Measurements from ENCODE around the gene BID.
A peak's percentile ranks its signal among the peaks of the same experiment; 100 is the strongest.
"Not testable (repeated sequence)": the region's sequence is repeated elsewhere in the genome, so short reads cannot be mapped to it uniquely, and the experiment has no call there.

The BID gene

DNA sequence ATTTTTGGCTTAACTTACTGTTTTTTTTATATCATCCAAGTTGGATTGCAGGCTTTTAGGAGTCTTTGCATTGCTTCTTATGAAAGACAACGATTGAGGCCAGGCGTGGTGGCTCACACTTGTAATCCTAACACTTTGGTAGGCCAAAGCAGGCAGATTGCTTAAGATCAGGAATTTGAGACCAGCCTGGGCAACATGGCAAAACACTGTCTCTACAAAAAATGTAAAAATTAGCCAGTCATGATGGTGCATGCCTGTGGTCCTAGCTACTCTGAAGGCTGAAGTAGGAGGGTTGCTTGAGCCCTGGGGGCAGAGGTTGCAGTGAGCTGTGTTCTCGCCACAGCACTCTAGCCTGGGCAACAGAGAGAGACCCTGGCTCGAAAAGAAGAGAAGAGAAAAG lies 56.6 kb downstream of the BID start:
- no peak for DNase-seq
- intact Hi-C loops (cut with DNase I) = no loop called here

DNA sequence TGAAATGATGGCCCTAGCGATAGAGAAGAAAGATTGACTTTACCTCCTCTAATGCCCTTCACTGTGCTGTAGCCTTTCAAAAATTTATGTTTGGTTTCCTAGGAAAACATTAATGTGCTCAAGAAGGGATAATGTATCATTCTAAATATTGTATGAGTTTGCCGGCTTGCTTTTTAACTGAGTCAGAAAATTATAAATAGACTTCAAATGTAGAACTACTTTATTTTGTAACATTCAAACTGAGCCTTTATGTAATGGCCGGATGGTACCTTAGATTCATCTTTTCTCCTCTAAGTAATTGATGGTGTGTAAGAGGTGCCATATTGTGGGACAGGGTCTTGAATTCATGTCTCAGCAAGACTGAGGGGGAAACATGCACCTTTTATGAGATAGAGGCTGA lies 57.7 kb downstream of the BID start:
- intact Hi-C loops (cut with DNase I) = no loop called here
- DNase-seq = no peak

DNA sequence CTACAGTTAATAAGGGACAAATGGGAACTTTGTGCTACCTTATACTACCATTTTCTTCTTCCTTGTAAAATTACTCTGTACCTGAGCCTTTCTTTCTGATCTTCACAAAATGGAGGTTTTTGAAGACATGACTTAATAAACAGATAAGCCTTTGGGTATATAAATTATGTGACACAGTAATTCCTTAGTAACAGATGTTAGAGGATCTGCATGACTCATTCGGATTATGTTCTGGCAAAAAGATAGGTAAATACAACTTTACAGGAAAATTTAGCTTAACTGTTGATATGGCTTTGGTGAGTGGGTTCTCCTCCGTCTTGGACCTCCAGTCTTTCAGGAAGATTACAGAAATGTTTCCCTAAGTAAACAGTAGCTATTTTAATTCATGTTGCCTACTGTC lies 61.8 kb downstream of the BID start:
- DNase-seq = no peak

DNA sequence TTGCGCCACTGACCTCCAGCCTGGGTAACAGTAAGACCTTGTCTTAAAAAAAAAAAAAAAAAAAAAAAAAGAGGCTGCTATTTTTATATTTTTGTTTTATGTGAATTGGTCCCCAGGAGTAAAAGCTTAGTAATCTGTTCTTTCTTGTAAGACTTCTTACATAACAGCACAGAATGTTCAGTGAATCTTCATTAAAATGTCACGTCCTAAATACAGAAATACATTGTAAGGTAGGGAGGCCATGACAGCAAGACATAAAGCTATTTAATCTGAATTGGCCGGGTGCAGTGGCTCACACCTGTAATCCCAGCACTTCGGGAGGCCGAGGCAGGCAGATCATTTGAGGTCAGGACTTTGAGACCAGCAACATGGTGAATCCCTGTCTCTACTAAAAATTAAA lies 64.2 kb downstream of the BID start:
- intact Hi-C loops (cut with DNase I) = no loop called here
- no peak for DNase-seq

More for the DNA sequence above, 61.8 kb downstream of the BID start:
- intact Hi-C loops (cut with DNase I) = no loop called here

DNA sequence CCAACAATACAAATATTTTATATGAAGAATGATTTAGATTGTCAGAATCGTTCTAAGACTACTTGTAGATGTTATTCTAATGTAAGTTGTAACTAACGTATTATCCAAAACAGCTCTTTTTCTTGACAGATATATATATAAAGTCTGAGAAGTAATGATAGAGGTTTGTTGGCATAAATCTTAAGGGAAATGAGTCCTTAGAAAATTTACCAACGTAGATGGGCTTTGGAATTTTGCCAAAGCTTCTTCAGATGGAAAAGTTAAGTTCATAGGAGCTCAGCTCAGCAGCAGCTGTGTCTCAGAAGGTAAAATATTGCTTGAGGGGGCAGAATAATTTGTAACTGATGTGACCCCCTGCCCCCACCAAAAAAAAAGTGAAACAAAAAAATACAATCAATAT lies 66.7 kb downstream of the BID start:
- no peak for DNase-seq

DNA sequence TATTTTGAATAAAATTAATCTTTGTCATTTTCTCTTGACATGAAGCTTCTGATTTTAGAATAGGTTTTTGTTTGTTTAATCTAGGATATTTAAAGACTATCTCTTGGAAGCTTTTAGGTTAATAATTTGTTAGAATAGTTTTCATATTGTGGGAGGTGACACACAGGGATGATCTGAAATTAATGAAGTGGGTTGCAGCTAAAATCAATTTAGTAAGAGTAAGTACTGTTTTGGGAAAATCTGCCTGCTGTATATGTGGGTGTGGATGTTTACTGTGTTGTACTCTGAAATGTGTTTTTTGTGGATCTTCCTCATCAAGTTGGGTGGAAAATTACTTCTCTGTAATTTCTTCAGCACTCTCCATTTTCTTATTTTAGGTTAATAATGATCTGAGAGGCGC lies 67.3 kb downstream of the BID start:
- no peak for DNase-seq
- intact Hi-C loops (cut with DNase I) = no loop called here

More for the DNA sequence above, 66.7 kb downstream of the BID start:
- intact Hi-C loops (cut with DNase I) = no loop called here

DNA sequence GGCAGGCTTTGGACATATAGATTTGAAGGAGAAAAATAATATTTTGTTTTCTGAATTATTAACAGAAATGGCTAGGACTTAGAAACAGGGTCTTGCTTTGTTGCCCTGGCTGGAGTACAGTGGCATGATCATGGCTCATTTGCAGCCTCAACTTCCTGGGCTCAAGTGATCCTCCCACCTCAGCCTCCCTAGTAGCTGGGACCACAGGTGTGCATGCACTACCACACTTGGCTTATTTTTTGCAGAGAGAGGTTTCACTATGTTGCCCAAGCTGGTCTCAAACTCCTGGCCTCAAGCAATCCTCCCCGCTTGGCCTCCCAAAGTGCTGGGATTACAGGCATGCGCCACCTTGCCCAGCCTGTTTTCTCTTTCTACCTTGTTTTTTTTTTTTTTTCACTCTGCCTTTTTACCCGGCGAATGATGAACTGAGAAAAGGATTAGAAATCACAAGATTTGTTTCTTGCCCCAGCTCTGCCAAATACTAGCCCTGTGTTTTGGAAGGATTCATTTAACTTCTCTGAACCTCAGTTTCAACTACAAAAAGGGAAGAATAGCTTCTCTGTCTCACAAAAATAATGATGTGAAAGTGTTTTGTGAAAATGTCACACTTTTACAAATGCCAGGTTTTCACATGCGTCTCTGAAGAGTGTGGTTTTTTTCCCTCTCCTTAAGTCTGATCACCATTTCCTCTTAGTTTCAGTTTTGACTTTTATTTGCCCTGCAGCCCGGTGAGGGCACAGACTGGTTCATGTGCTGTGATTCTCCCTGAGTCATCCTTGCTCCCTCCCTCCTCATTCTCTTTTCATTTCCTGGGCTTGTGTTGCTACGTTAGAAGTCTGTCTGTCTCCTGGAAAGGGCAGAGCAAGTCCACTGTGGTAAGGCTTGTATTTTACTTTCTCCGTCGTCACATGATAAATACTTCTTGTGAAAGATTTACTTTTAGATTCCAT lies 68.0 kb downstream of the BID start:
- intact Hi-C loops (cut with DNase I) = no loop called here
- peak in 1 of 10 donors; percentile 29 for DNase-seq

DNA sequence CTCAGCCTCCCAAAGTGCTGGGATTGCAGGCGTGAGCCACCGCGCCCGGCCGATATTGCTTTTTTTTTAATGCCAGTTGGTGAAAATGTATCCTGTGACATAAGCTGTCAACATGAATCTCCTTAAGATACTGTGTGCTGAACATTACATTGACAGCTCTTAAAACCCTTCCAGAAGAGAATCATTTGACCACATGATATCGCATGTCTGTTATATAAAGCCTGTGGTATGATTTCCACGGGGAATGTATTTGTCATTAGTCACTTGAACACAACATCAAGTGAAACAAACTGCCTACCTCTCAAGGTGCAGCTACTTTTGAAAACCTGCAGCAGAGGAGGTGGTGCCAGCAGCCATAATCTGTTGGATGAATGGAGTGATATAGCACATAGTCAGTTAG lies 68.7 kb downstream of the BID start:
- intact Hi-C loops (cut with DNase I) = no loop called here
- DNase-seq = no peak

DNA sequence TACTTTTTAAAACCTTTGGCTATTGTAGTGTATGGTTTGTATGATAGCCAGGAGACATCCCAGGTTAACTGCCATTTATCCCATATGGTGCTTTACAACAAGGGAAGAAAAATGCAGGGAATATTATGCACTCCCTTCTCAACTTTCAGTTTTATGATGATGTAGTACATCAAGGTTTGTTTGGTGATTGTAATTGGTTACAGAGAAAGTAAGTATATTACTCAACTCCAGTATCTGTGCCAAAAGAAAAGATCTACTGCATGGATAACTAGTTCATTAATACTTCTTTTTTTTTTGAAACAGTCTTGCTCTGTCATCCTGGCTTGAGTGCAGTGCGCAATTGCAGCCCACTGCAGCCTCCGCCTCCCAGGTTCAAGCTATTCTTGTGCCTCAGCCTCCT lies 70.5 kb downstream of the BID start:
- intact Hi-C loops (cut with DNase I) = no loop called here
- no peak for DNase-seq

DNA sequence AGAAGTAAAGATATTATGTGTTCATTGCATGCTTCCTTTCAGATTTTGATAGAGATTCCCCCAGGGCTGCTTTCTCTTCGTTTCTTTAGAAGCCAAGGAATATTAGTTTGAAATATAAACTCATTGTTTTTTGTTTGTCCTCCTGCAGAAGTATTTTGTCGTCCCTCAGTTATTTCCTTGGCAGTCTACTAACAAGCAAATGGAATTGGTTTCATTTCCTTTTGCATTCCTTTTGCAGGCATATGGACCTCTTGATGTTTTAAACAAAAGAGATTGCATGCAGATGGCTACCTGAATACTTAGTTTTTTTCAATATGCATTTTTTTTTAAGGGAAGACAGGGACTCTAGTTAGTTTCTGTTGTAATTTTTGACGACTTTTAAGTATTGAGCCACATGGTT lies 73.5 kb downstream of the BID start:
- intact Hi-C loops (cut with DNase I) = no loop called here

DNA sequence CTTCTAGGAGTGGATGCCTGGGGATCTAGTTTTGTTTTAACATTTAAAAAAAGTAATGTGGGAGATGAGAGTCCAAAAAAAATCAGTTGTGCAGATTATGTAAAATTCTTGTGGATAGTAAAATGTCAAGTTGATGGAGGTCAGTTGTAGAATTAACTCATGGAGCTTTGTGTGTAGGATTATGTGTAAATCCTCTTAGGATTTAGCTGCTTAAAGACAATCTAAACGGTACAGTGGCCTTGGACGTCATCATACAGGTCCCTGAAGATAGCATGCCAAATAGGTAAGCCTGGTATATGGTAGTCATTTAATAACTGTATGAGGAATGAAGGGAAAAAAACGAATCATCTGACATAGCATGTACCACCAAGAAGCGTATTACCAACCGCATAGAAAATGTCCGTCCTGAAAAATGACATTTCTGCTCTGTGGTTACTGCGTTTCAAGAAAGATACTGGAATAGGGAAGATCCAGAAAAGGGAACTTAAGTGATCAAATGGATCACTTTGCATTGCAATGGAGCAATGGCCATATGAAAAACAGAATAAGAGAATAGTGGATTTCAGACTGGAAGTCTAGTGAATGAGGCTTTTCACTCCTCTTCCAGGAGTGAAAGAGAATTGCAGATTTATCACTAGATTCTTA lies 74.5 kb downstream of the BID start:
- intact Hi-C loops (cut with DNase I) = no loop called here
- no peak for DNase-seq

More for the DNA sequence above, 73.5 kb downstream of the BID start:
- no peak for DNase-seq

DNA sequence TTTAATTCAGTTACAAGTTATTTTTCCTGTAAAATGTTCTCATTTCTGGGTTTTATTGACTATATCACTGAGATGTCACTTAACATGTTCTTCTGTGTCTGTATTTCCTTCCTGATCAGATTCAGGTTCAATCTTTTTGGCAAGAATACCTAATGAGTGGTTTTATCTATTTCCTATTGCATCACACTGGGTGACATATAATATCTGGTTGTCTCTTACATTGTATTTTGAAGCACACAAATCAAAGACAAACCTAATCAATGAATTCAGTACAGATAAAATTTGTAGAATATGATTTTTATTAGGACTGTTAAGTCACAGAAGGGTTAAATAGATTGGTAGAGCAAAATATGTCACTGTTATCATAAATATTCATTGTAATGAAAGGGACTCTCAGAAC lies 75.3 kb downstream of the BID start:
- no peak for DNase-seq
- intact Hi-C loops (cut with DNase I) = no loop called here

DNA sequence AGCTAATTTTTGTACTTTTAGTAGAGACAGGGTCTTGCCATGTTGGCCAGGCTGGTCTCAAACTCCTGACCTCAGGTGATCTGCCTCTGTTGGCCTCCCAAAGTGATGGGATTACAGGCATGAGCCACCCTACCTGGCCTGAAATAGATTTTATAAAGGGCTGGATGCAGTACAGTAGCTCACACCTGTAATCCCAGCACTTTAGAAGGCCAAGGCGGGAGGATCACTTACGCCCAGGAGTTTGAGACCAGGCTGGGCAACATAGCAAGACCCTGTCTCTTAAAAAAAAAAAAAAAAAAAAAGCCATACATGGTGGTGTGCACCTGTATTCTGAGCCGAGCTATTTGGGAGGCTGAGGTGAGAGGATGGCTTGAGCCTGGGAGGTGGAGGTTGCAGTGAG lies 76.0 kb downstream of the BID start:
- intact Hi-C loops (cut with DNase I) = not testable (repeated sequence)

DNA sequence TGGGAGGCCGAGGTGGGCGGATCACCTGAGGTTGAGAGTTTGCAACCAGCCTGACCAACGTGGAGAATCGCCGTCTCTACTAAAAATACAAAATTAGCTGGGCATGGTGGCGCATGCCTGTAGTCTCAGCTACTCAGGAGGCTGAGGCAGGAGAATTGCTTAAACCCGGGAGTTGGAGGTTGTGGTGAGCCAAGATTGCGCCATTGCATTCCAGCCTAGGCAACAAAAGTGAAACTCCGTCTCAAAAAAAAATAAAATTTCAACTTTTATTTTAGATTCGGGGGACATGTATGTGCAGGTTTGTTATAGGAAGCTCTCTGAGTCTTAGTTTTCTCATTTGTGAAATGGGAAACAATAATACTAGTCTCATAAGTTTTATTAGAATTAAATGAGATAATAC lies 77.1 kb downstream of the BID start:
- intact Hi-C loops (cut with DNase I) = not testable (repeated sequence)

More for the DNA sequence above, 76.0 kb downstream of the BID start:
- not testable (repeated sequence) for DNase-seq

DNA sequence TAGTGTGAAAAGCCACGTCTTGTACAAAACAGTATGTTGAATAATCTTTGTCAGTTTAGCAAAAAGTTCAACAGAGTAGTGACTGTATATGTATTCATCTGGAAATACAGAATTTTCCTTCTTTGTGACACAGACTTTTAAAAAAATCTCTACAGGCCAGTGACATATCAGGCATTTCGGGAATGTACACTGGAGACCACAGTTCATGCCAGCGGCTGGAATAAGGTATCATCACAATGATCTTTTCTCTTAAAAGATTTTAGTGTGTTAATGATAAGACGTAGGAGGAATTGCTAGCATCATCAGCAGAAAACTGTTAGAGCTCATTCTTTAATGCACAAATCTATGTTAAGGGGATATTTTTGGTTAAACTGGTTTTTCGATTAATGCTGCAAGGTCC lies 78.3 kb downstream of the BID start:
- intact Hi-C loops (cut with DNase I) = no loop called here
- no peak for DNase-seq

More for the DNA sequence above, 77.1 kb downstream of the BID start:
- DNase-seq = not testable (repeated sequence)

DNA sequence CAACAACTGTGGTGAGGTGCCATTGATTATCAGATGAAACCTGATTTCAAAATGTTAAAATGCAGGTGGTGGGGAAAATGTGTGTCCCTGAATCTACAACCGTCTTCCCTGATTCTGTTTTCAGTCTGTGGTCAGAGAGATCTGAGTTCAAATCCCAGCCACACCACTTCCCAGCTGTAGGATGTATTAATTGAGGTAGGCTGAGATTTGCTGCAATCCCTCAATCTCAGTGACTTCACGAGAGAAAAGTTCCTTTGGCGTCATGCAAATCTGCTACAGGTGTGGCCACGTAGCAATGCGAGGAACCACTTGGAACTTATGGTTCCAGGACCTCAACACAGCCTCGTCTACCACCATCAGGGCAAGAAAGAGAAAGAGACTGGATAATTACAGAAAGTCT lies 79.5 kb downstream of the BID start:
- no peak for DNase-seq
- intact Hi-C loops (cut with DNase I) = no loop called here

DNA sequence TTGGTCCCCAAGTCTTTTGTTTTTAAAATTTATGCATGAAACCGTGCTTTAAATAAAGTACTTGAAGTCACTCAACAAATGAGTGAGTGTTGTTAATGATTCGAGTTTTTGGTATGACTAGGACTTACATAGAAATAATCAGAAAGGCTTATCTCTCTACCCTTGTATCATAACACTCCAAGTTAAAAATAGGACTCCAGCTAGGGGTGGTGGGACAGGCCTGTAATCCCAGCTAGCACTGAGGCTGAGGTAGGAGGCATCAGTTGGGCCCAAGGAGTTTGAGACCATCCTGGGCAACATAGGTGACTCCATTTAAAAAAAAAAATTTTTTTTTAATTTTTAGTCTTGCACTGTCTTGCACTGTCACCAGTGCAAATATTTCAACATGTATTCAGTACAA lies 80.1 kb downstream of the BID start:
- no peak for DNase-seq
- intact Hi-C loops (cut with DNase I) = no loop called here

DNA sequence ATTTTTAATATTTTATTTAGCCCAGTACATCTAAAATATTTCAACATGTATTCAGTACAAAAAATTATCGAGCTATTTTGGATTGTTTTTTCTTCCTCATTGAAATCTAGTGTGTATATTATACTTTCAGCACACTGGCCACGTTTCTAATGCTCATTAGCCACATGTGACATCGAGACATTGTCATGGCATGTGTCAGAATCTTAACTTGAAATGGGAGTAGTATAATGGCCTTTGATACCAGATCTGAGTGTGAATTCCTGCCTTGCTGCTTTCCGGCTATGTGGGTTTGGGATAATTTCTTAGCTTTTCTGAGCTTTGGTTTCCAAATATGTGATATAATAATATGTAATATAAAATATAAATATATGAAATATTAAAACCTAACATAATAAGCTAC lies 81.4 kb downstream of the BID start:
- intact Hi-C loops (cut with DNase I) = no loop called here
- DNase-seq = no peak

DNA sequence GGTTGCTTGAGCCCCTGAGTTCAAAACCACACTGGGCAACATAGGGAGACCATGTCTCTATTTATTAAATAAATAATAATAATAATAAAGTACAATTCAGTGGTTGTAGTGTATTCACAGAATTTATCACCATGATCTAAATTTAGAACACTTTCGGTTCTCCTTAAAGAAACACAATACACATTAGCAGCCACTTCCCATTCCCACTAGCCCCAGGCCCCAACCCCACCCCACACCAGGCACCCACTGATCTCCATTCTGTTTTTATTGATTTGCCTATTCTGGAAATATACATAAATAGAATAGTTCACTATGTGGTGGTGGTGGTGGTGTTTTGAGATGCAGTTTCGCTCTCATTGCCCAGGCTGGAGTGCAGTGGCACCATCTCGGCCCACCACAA lies 90.0 kb downstream of the BID start:
- intact Hi-C loops (cut with DNase I) = no loop called here
- DNase-seq = no peak
